ENCODE results near the gene FBXO46. TPM values are rescaled to one million over a fixed set of nuclear protein-coding genes. Genes with fewer than 3 reads are reported as not detected.

FBXO46 gene
- polyA plus RNA-seq, 2 of the 4 experiments (the other 2 are of a cell fraction) = 4.9 to 12.7 TPM

DNA sequence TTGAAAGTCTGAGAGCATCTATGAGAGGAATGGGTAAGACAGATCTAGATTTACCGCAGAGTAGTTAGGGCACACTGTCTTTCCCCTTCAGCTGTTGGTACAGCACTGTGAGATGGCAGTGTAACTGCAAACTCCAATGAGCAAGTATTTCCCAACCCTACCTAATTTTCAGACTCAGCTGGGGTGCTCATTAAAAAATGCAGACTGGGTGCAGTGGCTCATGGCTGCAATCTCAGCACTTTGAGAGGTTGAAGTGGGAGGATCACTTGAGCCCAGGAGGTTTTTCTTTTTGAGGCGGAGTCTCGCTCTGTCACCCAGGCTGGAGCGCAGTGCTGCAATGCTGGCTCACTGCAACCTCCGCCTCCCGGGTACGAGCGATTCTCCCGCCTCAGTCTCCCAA is 25.6 kb downstream of the FBXO46 start:
- ChIA-PET CTCF (interaction anchor here (0.6 to 8.0 kb wide), 4 partner anchors 11 to 63 kb away, joined by 4 to 127 read pairs (median 18); partner anchors contain the start of genes QPCTL and SNRPD2), POLR2A (interaction anchor here (1.0 to 1.4 kb wide), 2 partner anchors 8 to 12 kb away, joined by 3 to 7 read pairs; no protein-coding TSS in a partner anchor)
- no peak for FAIRE-seq
- no peaks in the 10 kb centered on the region for H3K4me1 ChIP-seq
- TF ChIP-seq RAD21 (conservative IDR thresholded peaks at IDR 0.05 in 1 of 2, IDR thresholded peaks at IDR 0.05 in 1 of 2) (no peak), HEYL (CRISPR knock-in tag; IDR thresholded peaks at IDR 0.05) (no peak), HOXB5 (CRISPR knock-in tag; IDR thresholded peaks at IDR 0.05) (no peak), CHD4 (IDR thresholded peaks at IDR 0.05; ENCODE audit: borderline replicate concordance) (no peak), JUN (IDR thresholded peaks at IDR 0.05) (no peak), MAZ (IDR thresholded peaks at IDR 0.05; ENCODE audit: borderline replicate concordance, low read depth, low read length) (no peak), MAFK (IDR thresholded peaks at IDR 0.05; ENCODE audit: partially characterized antibody) (no peak), HOXA7 (CRISPR knock-in tag; IDR thresholded peaks at IDR 0.05) (no peak), ELK1 (IDR thresholded peaks at IDR 0.05; ENCODE audit: low read depth, low read length) (no peak), RARB (CRISPR knock-in tag; IDR thresholded peaks at IDR 0.05) (no peak), MYC (IDR thresholded peaks at IDR 0.05; ENCODE audit: borderline replicate concordance, low read length) (no peak), POLR2A (IDR thresholded peaks at IDR 0.05; ENCODE audit: low read length) (no peak), ATOH8 (CRISPR knock-in tag; IDR thresholded peaks at IDR 0.05; ENCODE audit: low read depth) (no peak), CEBPB (IDR thresholded peaks at IDR 0.05) (no peak), CBX2 (IDR thresholded peaks at IDR 0.05; ENCODE audit: borderline replicate concordance, low read depth) (no peak), GATA3 (IDR thresholded peaks at IDR 0.05; ENCODE audit: borderline replicate concordance) (no peak), HDAC2 (IDR thresholded peaks at IDR 0.05) (no peak)
- TF ChIP-seq, protein P1, sequence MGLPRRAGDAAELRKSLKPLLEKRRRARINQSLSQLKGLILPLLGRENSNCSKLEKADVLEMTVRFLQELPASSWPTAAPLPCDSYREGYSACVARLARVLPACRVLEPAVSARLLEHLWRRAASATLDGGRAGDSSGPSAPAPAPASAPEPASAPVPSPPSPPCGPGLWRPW (IDR thresholded peaks at IDR 0.05) = no peak
- TF ChIP-seq, protein P2, sequence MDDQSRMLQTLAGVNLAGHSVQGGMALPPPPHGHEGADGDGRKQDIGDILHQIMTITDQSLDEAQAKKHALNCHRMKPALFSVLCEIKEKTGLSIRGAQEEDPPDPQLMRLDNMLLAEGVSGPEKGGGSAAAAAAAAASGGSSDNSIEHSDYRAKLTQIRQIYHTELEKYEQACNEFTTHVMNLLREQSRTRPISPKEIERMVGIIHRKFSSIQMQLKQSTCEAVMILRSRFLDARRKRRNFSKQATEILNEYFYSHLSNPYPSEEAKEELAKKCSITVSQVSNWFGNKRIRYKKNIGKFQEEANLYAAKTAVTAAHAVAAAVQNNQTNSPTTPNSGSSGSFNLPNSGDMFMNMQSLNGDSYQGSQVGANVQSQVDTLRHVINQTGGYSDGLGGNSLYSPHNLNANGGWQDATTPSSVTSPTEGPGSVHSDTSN (IDR thresholded peaks at IDR 0.05) = no peak
- DNase-seq (ENCODE audit: low read depth in 1 of 2, low spot score in 1 of 2) = no peak
- H3K27ac ChIP-seq = no peak overlapping the region
- H3K9me3 ChIP-seq = no peaks in the 10 kb centered on the region
- ATAC-seq = peak; percentile 19 to 35; a peak in 4 of 6 replicates
- no peak overlapping the region for H3K4me3 ChIP-seq
- H3K4me2 ChIP-seq = no peak overlapping the region
- WGBS (ENCODE audit: missing lambda C conversion rate) = 90% methylated on average over 9 of the region's 9 CpGs

- no peak for DNase-seq (ENCODE audit: low read depth in 1 of 2, low spot score in 1 of 2)
- CTCF ChIA-PET = interaction anchor here (0.6 to 8.0 kb wide), 5 partner anchors 9 to 223 kb away, joined by 3 to 127 read pairs (median 4); partner anchors contain the start of genes QPCTL and SNRPD2
- Histone ChIP-seq H3K4me1 (peaks cover 4% of the 10 kb centered on the region; the same call in 1 of the 3 replicates), H3K4me2 (no peak overlapping the region), H3K27ac (no peak overlapping the region), H3K4me3 (no peak overlapping the region), H3K9me3 (no peaks in the 10 kb centered on the region)
- ATAC-seq = no peak
- FAIRE-seq = no peak
- POLR2A ChIA-PET = interaction anchor here (1.5 kb wide), 1 partner anchor 16 kb away, joined by 5 read pairs; no protein-coding TSS in a partner anchor
- WGBS (ENCODE audit: missing lambda C conversion rate) = 90% methylated on average over 7 of the region's 7 CpGs
- TF ChIP-seq RCOR1 (IDR thresholded peaks at IDR 0.05; ENCODE audit: low read depth, low read length) = no peak
- no peak for TF ChIP-seq BCL3 (IDR thresholded peaks at IDR 0.05)
- no peak for TF ChIP-seq HOXB13 (CRISPR knock-in tag; IDR thresholded peaks at IDR 0.05; ENCODE audit: low read depth)
- no peak for TF ChIP-seq SREBF2 (IDR thresholded peaks at IDR 0.05)
- TF ChIP-seq HOXA7 (CRISPR knock-in tag; IDR thresholded peaks at IDR 0.05) = no peak
- TF ChIP-seq NR3C1 (IDR thresholded peaks at IDR 0.05) = no peak
- TF ChIP-seq ELK1 (IDR thresholded peaks at IDR 0.05; ENCODE audit: low read depth, low read length) = no peak
- TF ChIP-seq RAD21 (conservative IDR thresholded peaks at IDR 0.05 in 1 of 2, IDR thresholded peaks at IDR 0.05 in 1 of 2) = no peak
- TF ChIP-seq FOSB (CRISPR knock-in tag; IDR thresholded peaks at IDR 0.05) = no peak
- TF ChIP-seq GATA3 (IDR thresholded peaks at IDR 0.05; ENCODE audit: borderline replicate concordance) = no peak
- TF ChIP-seq, protein P3, sequence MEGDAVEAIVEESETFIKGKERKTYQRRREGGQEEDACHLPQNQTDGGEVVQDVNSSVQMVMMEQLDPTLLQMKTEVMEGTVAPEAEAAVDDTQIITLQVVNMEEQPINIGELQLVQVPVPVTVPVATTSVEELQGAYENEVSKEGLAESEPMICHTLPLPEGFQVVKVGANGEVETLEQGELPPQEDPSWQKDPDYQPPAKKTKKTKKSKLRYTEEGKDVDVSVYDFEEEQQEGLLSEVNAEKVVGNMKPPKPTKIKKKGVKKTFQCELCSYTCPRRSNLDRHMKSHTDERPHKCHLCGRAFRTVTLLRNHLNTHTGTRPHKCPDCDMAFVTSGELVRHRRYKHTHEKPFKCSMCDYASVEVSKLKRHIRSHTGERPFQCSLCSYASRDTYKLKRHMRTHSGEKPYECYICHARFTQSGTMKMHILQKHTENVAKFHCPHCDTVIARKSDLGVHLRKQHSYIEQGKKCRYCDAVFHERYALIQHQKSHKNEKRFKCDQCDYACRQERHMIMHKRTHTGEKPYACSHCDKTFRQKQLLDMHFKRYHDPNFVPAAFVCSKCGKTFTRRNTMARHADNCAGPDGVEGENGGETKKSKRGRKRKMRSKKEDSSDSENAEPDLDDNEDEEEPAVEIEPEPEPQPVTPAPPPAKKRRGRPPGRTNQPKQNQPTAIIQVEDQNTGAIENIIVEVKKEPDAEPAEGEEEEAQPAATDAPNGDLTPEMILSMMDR (IDR thresholded peaks at IDR 0.05) = no peak
- no peak for TF ChIP-seq RNF2 (IDR thresholded peaks at IDR 0.05; ENCODE audit: borderline replicate concordance, low read depth)
- no peak for TF ChIP-seq ZC3H11A (IDR thresholded peaks at IDR 0.05)
- no peak for TF ChIP-seq SMC3 (IDR thresholded peaks at IDR 0.05)
- no peak for TF ChIP-seq HOXB5 (CRISPR knock-in tag; IDR thresholded peaks at IDR 0.05)
- TF ChIP-seq MYC (IDR thresholded peaks at IDR 0.05; ENCODE audit: borderline replicate concordance, low read length) = no peak
- no peak for TF ChIP-seq CBX2 (IDR thresholded peaks at IDR 0.05; ENCODE audit: borderline replicate concordance, low read depth)
- no peak for TF ChIP-seq ZNF302 (CRISPR knock-in tag; IDR thresholded peaks at IDR 0.05)
- TF ChIP-seq CBX8 (IDR thresholded peaks at IDR 0.05) = no peak
Observed at GRCh38 chr19:45701676-45702075, 29.0 kb downstream of the FBXO46 start.
